GM19193 (cell line): ENCODE measurements around the gene EFHC2.

Source experiments
- POLR2A ChIP-seq: IDR thresholded peaks from 4 replicates; pipeline ENCODE4 v1.6.1; 2011; ENCODE audit not compliant: insufficient read depth, insufficient read length; ENCODE audit errors: extremely low read depth

Gene EFHC2

DNA sequence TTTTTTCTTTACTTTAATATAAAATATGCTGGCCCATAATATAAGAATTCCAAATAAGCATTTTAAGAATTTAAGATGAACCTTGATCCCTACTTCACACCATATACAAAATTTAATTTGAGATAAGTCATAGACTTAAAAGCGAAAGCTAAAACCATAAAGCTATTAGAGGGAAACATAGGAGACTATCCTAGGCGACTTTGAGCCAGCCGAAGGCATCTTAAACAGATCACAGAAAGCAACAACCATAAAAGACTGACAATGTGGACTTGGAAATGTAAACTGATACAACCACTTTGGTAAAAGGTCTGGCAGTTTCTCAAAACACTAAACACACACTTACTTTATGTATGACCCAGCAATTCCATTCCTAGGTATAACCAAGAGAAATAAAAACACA is 125.0 kb downstream of the EFHC2 start:
- no peak for TF ChIP-seq POLR2A

DNA sequence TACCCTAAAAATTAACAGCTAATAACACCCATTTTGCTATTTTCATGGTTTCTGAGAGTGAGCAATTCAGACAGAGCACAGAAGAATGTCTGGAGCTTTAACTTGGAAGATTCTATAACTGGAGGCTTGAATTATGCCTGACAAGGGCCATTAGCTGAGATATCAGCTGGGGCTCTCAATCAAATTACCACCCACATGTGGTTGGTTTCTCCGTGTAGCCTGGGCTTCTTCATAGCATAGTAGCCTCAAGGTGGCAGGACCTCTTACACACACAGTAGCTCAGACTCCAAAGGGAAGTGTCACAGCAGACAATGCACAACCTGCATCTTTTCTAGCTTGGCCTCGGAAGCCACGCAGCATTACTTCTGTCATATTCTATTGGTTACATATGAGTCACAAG is 127.3 kb downstream of the EFHC2 start:
- no peak for TF ChIP-seq POLR2A

DNA sequence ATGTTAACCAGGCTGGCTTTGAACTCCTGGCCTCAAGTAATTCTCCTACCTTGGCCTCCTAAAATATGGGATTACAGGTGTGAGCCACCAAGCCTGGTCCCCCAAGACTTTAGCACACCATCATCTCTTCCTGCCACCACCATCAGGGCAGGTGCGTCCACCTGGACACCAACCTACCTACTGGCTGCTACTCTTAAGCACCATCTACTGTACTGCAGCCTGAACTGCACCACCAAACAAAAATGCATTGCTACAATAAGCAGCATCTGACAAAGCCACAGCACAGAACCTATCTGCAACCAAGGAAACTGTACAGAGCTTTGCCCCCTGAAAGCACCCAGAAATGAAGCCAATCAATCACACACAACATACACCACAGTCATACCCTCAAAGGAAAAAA is 139.7 kb downstream of the EFHC2 start:
- TF ChIP-seq POLR2A, result no peak

DNA sequence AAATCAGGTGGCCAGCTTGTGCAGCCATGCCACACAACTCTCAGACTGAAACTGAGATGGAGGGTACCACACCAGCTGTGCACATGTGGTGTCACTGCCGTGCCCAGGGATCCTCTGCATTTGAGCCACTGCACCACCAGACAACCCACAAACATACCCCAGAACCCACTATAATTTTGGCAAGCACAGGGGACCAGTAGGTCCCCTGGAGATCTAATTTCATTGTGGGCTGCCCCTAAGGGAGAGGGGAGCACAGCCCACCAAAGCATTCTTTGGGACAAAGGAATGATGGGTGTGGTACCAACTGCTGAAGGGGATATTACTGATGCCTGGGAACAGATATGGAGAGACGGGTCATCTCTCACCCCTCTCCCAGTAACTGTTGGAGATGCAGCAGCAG is 140.9 kb downstream of the EFHC2 start:
- TF ChIP-seq POLR2A, result no peak

DNA sequence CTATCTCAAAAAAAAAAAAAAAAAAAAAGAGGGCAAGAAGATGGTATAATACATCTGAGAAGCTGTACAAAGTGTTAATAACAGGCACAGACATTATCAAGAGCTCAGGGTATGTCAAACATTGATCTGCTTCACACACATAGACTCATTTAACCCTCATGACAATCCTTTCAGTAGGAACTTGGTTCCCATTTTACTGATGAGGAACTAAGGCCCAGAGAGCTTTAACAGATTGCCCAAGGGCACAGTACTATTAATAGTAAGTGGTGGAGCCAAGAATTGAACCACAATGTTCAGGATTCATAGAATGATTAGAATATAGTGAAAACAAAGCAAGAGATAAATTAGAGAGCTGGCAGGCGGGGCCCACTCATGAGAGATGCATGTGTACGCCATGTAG is 154.4 kb downstream of the EFHC2 start:
- no peak for TF ChIP-seq POLR2A

DNA sequence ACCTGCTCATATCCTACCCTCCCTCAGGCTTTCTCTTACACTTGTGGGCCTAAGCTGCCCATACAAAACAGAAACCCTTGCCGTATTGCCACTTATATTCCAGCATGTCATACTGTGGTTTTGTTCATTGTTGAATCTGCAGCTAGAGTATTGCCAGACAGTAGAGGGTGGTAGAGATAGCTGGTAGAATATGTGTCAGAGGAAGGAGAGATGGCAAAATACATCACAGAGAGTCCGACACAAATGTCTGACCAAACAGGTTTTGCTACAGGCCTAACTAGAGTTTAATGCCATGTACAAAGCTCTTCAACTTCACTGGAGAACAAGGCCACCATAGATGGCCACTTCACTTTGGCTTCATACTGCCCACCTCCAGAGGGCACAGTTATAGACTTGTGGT is 160.1 kb downstream of the EFHC2 start:
- TF ChIP-seq POLR2A, result no peak

DNA sequence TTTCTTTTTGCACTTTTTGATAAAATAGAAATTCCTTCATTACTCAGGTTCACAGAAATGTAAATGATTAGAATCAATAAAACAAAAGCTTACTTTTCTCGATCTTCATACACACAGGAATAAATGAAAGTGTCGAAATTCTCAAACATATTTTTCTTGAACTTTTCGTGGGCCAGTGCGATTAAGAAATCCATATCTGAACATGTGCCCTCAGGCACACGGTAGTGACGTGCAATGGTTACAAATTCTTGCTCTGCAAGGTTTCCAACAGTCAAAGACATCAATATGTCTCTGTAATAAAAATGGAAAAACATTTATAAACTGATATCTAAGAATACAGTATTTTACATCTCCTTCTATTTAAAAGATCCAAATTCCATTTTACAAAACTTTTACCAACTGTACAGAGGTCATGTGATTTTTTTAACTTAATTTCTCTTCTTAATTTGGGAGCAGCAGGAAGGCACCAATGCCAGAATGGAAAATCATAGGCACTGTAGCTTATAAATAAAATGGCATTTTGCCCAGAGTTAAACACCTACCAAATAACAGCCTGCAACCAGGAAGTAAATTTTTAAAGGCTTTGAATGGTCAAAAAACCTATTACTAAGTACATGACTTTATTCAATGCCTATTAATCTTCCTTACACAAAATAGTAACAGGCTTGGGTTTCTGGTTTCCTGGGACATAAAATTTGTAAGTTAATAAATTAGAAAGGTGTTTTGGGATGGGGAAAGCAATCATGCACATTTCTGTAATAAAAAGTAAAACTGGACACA is 165.0 kb downstream of the EFHC2 start:
- TF ChIP-seq POLR2A, result no peak

DNA sequence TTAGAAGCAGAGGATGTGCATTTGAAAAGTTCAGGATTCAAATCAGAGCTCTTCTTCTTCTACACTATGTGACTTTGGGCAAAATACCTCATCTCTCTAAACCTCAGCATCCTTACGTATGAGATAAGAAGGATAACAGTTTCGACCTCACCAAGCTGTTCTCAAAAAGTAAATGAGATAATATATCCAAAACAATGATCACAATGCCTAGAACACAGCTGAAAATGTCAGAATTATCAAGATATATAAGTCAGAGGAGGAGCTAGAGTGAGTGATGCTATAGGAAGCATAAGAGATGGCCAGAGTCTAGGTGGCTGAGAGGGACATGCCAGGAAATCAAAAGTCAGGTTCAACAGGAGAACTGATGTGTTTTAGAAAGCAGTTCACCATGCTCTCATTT is 168.0 kb downstream of the EFHC2 start:
- no peak for TF ChIP-seq POLR2A

DNA sequence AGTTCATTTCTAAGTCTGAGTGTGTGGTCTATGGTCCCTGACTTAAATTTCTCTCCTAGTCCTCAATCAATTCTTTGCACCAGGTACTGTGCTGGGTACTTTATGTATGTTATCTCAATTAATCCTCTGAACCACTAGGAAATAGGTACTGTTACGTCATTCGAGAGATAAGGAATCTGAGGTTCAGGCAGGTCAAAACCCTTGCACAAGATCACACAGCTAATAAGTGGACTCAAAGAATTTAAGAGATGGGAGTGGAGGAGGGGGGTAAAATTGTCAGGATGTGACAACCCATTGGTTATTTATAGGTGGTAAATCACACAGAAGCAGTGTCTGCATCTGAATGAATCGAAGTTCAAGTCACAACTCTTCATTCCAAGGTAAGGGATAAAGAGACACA is 169.4 kb downstream of the EFHC2 start:
- TF ChIP-seq POLR2A, result no peak

DNA sequence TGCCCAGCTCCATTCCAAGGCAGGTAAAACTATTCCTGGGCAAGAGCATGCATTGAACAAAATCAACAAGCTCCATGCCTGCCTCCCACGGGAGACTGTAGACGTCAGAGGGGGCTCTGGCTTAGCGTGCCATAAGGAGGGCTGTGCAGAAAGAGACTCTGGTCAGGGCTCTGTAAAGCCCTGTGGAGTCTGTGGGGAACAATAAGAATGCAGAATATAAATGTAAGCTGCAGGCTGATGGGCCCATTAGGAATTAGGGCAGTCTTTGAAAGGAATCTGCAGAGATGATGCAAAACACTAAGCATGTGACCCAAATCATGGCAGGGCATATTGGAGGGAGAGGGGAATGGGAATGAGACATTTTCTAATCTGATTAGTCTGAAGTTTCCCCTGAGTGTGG is 170.3 kb downstream of the EFHC2 start:
- no peak for TF ChIP-seq POLR2A

DNA sequence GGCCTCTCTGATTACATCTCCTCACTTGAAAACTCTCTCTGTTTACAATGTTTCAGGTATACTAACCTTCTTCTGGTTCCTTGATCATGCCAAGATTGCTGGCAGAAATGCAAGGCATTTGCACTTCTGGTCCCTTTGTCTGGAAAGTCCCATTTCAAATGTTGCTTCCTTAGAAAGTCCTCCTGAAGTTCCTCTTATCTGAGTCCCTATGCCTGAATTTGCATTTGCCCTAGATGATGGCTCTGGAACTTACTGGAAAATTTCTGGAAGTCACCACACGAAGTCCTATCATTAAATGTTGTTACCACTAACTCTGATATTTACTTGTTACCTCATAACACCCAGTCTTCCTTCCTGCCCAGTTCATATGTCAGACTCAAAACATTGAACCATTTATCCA is 176.4 kb downstream of the EFHC2 start:
- TF ChIP-seq POLR2A, result no peak

DNA sequence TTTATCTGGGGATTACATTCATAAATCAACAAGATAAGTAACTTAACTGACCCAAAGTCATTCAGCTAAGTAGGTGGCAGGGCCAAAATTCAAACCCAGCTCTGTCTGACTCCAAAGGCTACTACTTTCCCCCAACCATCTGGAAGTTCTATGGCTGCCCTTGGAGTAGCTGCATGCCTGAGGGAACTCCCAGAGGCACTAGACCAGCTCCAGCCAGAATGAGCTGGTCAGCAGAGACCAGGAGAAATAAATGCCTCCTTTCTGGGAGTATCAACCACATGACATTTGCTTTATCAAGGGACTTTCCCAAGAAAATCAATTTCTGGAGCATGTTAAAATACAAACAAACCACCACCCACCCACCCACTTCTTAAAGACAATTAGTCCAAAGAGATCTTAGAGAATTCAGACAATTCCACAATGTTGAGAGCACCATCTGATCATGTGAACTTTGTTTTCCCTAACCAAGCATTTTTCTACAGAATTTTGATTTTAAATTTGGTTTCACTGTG is 180.5 kb downstream of the EFHC2 start:
- TF ChIP-seq POLR2A, result no peak

DNA sequence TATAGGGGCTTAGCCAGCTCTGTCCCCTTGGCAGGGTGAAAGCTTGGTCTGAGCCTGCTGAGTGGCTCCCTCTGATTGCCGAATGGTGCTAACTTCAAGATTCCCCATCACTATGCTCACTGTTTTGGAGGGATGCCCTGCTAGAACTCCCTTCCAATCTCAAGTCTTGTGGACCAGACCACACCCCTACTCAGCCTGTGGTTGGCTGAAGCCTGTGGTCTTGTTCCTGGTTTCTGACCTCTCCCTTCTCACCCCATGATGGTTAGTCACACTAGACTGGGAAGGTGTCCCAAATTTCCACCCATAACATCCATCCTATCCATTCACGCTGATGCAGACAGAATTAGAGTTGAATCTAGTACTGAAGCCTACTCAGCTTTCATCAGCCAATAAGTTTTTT is 185.6 kb downstream of the EFHC2 start:
- TF ChIP-seq POLR2A, result no peak

DNA sequence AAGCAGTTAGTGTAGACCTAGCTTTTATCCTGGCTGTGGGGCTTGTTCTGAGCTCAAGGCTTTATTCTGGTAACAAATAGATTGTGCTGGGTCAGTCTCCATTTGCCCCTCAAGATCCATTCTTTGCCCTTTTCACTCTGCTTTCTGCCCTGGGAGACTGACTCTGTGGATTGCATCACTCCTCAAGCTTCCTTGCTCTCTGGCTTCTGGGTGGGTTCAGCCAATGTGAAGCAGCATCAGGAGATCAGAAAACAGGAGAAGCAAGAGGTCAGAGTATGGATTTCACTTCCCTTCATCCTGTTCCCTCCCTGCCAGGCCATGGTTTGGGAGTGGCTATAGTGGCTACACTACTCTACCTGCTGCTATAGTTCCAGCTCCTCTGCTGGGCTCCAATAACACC is 186.2 kb downstream of the EFHC2 start:
- no peak for TF ChIP-seq POLR2A

DNA sequence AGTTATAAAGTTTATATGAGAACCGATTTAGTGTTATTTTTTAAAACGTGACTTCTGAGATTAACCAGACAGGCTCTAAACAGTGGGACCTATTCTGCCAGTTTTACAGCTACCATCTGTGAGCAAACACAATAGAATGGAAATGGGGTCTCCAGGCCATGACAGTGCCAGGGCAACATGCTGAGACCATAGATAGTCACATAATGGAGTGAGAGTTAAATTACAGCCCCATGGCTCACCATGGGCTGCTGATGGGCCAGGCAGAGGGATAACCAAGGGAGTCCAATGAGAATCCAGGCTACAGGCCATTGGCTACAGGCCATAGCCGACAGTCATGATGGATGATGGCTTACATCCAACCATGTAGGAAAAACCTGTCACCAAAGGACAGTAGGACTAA is 186.7 kb downstream of the EFHC2 start:
- no peak for TF ChIP-seq POLR2A

DNA sequence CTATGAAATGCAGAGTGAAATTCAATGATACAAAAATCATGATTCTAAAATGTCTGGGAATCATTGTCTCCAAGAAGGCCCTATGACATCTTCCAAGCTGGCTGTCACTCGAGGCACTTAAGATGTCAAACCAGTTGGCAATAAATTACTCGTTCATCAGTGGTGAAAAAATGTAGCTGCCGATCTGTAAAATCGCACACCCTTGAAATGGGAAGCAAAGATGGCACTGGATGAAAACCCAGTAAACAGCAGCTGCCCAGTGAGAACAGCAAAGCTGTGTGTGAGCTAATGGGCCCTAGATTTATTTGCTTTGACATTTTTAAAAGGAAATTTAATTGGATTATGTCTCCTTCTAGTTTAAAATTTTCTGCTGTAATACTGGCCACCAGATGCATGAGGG is 188.3 kb downstream of the EFHC2 start:
- TF ChIP-seq POLR2A, result no peak

DNA sequence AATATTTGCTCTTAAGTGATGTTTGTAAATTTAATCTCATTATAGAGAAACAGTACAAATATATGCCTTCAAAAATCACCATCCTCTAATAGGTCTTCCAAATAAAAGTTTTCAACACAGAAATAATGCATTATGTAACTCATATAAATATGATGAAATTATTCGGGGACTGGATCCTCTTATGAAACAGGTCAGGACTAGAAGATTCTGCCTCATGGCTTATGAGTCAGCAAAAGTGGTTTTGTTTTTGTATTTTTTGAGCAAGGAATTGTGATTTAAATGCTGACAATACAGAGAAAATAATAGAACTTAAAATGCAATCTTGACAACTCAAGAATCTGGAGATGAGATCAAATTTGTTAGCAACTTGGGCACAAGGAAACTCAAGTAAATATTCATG is 190.6 kb downstream of the EFHC2 start:
- TF ChIP-seq POLR2A, result no peak

DNA sequence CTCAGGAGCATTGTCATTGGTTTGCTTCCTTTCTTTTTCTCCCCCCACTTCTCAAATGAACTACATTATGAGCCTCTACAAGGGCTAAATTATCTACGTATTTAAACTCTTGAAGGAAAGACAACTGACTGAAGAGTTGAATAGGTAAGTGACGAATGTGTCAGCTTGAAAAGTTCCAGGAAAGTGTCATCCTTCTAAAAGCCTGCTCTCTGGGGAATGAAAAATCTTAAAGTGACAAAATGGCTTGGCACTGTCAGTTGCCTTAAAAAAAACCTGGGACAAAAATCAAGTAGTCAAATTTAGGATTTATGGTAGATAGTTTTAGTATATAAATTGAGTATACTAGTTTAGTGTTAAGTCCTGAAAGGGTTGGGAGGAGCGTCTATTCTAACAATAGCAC is 196.3 kb downstream of the EFHC2 start:
- TF ChIP-seq POLR2A, result no peak
